ENCODE results near the gene ZBTB46. TPM values are rescaled to one million over a fixed set of nuclear protein-coding genes. Genes with fewer than 3 reads are reported as not detected.

Gene ZBTB46
- total RNA-seq, 1 experiment from 2014 or later: 27.1 TPM

DNA sequence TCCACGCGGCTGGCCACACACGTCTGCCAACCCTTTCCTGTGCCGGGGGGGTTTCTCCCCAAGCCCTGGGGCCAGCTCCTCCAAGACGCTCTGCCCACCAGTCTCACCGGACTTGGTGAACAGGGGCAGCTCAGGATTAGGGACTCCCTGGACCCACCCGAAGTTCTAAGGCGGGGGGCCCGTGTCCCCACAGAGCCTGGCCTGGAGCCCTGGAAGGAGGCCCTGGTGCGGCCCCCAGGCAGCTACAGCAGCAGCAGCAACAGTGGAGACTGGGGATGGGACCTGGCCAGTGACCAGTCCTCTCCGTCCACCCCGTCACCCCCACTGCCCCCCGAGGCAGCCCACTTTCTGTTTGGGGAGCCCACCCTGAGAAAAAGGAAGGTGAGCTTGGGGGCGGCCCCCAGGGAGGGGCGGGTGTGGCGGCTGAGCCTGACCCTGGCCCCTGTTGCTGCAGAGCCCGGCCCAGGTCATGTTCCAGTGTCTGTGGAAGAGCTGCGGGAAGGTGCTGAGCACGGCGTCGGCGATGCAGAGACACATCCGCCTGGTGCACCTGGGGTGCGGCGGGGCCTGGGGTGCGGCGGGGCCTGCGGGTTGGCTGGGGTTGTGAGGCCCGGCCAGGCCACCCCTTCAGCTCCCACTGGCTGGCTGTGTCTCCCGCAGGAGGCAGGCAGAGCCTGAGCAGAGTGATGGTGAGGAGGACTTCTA lies 89.2 kb downstream of the ZBTB46 start:
- no peaks in the 10 kb centered on the region for H3K9me3 Mint-ChIP-seq

More for the DNA sequence above, 89.2 kb downstream of the ZBTB46 start:
- H3K9me3 ChIP-seq (ENCODE audit: control insufficient read depth, low read depth, low read length): no peaks in the 10 kb centered on the region
- Mint-ChIP-seq H3K4me1 (peaks cover 0 to 2% of the 10 kb centered on the region in 2 experiments; a peak in 1 of 4 replicates), H3K4me3 (peak overlapping the region; percentile 65 to 76; a peak in 3 of 5 replicates), H3K36me3 (ENCODE audit: insufficient read depth in 1 of 3, low read depth in 3 of 3) (peaks cover 0 to 14% (median 14%) of the 10 kb centered on the region in 3 experiments; a peak in 4 of 7 replicates), H3K27me3 (ENCODE audit: low read depth) (no peaks in the 10 kb centered on the region), H3K27ac (no peak overlapping the region)
- no peak for DNase-seq
- H3K4me1 ChIP-seq (ENCODE audit: insufficient read depth, low read length): no peaks in the 10 kb centered on the region
- no peak overlapping the region for H3K9ac ChIP-seq (ENCODE audit: extremely low read depth, insufficient read length, low read length)
- H4K91ac ChIP-seq (ENCODE audit: insufficient read length, low read depth, low read length): no peak overlapping the region
- H4K20me1 ChIP-seq (ENCODE audit: control insufficient read depth, insufficient read depth, insufficient read length): no peaks in the 10 kb centered on the region
- no peak overlapping the region for H4K5ac ChIP-seq (ENCODE audit: insufficient read length, low read depth, low read length)
- peaks cover 9% of the 10 kb centered on the region for H3K23me2 ChIP-seq (ENCODE audit: insufficient read length, low read depth, low read length, poor library complexity, severe bottlenecking)
- H3K18ac ChIP-seq (ENCODE audit: insufficient read length, low read depth, low read length): no peak overlapping the region
- no peaks in the 10 kb centered on the region for H3K79me2 ChIP-seq (ENCODE audit: insufficient read depth, low read length)
- no peak overlapping the region for H2AFZ ChIP-seq (ENCODE audit: low read length)
- no peak overlapping the region for H4K8ac ChIP-seq (replicated peaks; ENCODE audit: insufficient read length, low read depth, low read length)
- H2BK15ac ChIP-seq (ENCODE audit: low read depth, low read length): no peak overlapping the region
- H3K56ac ChIP-seq (ENCODE audit: insufficient read length, low read depth, low read length): no peak overlapping the region
- no peak overlapping the region for H3K27ac ChIP-seq (ENCODE audit: insufficient read length, low read depth, low read length)
- no peak overlapping the region for H3K23ac ChIP-seq (ENCODE audit: insufficient read length, low read depth, low read length)
- WGBS (ENCODE audit: extremely low coverage, insufficient read length, low lambda C conversion rate): no CpG with 5 or more reads among the region's 30 CpGs
- no peak overlapping the region for H3K4me2 ChIP-seq (ENCODE audit: insufficient read depth, insufficient read length, low read length)
- TF ChIP-seq, protein P1, sequence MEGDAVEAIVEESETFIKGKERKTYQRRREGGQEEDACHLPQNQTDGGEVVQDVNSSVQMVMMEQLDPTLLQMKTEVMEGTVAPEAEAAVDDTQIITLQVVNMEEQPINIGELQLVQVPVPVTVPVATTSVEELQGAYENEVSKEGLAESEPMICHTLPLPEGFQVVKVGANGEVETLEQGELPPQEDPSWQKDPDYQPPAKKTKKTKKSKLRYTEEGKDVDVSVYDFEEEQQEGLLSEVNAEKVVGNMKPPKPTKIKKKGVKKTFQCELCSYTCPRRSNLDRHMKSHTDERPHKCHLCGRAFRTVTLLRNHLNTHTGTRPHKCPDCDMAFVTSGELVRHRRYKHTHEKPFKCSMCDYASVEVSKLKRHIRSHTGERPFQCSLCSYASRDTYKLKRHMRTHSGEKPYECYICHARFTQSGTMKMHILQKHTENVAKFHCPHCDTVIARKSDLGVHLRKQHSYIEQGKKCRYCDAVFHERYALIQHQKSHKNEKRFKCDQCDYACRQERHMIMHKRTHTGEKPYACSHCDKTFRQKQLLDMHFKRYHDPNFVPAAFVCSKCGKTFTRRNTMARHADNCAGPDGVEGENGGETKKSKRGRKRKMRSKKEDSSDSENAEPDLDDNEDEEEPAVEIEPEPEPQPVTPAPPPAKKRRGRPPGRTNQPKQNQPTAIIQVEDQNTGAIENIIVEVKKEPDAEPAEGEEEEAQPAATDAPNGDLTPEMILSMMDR (conservative IDR thresholded peaks at IDR 0.05): no peak
- H3K79me1 ChIP-seq (ENCODE audit: insufficient read depth, low read depth, low read length, poor library complexity, severe bottlenecking): no peaks in the 10 kb centered on the region
- H2AK5ac ChIP-seq (ENCODE audit: insufficient read length, low read length): no peak overlapping the region
- H3K4ac ChIP-seq (ENCODE audit: low read depth, low read length): no peak overlapping the region
- no peak overlapping the region for H2BK12ac ChIP-seq (ENCODE audit: insufficient read length, low read depth, low read length)
- H2BK20ac ChIP-seq (ENCODE audit: low read depth, low read length, poor library complexity, severe bottlenecking): no peak overlapping the region
- no peak overlapping the region for H2BK5ac ChIP-seq (ENCODE audit: insufficient read length, low read length)
- H3T11ph ChIP-seq (ENCODE audit: low read length): no peak overlapping the region
- no peak overlapping the region for H2BK120ac ChIP-seq (ENCODE audit: low read depth, low read length, poor library complexity, severe bottlenecking)
- no peaks in the 10 kb centered on the region for H3K27me3 ChIP-seq (ENCODE audit: insufficient read depth, low read length)
- H3K14ac ChIP-seq (ENCODE audit: insufficient read depth, low read length): no peak overlapping the region
